Embryonic facial prominence (tissue), 1 donor: ENCODE data around the gene MYB.

ENCODE experiments used
- DNase-seq: peaks from one replicate; pipeline ENCODE4 v3.0.0-alpha.2; 2016; ENCODE audit errors: extremely low spot score

MYB gene

DNA sequence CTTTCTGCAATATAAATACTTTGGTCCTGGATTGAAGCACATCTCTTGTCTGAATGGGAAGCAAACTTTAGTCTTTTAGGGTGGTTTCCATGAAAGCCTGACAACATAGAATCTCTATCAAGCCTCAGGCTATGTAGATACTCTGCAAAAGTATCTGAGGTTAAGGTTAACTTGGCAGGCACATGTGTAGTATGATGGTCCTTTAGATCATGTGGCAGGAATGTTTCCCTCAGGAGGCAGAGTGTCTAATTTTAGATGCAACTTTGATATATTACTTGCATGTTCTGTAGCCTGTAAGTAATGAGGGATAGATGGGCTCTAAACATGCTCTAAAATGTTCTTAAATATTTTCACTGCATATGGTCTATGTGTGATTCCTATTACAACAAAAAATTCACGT lies 8.2 kb downstream of the MYB start:
- no peak for DNase-seq

DNA sequence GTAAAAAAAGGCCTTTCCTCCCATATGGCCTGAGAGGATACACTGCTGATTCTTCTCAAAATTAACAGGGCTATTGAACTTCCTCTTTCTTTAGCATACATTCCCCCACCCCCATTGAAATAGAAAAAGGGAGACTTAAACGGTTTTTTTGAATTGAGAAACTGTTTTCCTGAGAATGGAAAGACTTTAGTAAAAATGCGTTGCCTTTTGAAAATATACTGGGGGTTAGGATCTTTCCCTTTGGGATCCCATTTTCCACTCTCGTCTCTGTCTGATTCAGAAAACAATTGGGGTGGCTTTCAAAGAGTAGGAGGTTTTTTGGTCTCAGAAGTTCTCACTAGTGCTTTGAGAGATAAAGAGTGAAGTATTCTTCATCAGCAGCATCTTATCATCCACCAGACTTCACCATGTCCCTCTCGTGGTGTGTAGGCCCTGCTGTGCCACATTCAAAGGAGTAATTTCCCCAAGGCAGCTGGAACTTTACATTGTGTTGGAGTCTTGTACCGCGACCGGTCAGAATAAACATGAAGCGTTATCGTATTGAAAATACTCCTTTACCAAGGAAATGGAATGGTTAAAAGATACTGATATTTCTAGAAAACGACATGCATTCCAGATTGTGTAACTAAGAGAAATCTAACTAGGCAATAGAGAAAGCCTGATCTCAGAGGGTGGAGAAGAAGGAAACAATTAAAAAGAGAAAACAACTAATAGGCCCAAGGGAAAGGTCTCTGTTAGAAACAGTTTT lies 10.6 kb downstream of the MYB start:
- DNase-seq, result no peak

DNA sequence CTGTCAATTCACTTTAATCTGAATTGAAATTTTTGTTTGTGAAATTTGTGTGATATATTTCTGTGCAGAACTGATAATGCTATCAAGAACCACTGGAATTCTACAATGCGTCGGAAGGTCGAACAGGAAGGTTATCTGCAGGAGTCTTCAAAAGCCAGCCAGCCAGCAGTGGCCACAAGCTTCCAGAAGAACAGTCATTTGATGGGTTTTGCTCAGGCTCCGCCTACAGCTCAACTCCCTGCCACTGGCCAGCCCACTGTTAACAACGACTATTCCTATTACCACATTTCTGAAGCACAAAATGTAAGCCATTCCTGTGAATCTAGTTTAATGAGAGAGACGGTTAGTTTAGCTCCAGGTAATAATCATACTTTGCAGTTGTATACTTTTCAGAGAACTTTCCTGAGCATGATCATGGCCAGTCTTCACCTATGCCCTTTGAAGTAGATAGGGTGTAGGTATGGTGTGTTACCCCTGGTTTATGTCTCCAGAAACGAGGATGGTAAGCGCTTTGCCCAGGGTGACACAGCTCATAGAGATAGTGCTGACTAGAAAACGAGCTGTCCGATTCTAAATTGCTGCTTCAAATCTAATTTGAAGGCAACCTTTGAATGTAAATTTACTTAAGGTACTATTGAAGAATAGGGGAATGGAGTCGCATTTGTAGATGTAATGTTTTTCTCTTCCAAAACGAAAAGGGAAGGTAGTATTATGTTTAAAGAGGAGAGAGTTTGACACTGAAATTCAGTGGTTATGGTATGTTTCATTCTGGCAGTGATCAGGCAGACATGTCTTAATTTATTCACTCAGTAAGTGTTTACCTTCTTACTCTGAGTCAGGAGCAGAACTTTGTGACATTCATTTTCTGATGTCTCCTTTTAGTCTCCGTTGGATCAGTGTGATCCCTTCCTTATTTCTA lies 11.4 kb downstream of the MYB start:
- DNase-seq, result no peak

DNA sequence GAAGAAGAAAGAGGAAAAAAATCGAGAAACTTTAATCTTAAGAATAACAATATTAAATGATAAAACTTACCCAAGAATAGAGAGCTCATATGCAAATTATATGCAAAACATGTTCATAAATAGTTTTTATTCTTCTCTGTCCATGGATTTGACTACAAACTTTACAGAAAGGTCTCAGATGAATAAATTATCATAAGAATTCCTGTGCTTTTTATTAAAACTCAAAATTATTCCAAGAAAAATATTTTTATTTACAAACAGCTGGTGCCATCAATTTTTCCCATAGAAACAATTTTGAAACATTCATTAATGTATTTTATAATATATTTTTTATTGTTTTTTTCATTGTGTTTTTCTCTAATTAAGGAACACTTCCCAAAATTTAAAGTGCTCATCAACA lies 12.1 kb downstream of the MYB start:
- no peak for DNase-seq

DNA sequence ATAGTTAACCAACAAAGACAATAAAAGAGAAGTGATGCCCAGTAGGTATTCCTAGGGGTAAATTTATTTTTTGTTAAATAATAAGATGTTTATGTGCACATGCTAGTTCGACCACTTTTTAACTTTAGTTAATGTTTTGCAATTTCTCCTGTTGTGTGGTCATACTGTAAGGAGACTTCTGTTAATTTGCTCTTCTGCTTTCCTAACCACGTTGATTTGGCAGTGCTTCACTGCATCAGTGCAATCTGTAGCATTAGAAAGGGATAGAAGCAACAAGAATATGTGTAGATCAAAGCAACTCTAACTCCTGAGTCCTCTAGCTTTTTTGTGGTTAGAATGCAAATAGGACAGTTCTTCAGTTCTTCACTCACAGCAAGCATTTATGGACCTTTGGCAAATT lies 13.9 kb downstream of the MYB start:
- DNase-seq, result no peak

DNA sequence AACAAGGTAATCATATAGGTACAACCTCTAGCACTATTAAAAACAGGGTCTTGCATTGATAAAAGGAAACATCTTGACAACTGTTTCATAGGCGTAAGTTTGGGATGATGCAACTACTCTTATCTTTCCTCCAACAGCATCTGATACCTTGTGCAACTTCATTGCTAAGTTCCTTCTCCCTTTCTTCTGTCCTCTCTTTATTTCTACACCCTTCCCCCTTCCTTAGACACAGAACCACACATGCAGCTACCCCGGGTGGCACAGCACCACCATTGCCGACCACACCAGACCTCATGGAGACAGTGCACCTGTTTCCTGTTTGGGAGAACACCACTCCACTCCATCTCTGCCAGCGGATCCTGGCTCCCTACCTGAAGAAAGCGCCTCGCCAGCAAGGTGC lies 14.4 kb downstream of the MYB start:
- DNase-seq, result no peak

DNA sequence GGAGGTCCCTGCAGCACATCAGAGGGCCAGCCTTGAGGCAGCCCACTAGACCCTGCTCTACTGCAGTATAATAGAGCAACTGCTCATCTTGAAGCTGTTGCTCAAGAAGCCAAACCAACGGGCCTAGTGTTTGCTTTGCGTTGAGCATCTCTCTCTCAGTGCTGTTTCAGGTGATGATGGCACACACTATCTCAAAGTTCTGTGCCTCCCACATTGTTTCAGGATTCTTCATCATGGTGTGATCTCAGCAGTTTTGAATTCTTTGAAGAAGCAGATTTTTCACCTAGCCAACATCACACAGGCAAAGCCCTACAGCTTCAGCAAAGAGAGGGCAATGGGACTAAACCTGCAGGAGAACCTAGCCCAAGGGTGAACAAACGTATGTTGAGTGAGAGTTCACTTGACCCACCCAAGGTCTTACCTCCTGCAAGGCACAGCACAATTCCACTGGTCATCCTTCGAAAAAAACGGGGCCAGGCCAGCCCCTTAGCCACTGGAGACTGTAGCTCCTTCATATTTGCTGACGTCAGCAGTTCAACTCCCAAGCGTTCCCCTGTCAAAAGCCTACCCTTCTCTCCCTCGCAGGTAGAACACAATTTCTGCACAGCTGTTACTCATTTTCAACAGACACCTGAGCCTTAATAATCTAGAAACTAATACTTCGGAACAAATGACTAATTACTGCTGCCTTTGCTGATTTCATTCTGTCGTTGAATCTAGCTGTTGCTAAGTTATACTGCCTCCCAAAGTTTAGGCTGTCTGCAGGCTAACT lies 15.8 kb downstream of the MYB start:
- DNase-seq, result no peak

DNA sequence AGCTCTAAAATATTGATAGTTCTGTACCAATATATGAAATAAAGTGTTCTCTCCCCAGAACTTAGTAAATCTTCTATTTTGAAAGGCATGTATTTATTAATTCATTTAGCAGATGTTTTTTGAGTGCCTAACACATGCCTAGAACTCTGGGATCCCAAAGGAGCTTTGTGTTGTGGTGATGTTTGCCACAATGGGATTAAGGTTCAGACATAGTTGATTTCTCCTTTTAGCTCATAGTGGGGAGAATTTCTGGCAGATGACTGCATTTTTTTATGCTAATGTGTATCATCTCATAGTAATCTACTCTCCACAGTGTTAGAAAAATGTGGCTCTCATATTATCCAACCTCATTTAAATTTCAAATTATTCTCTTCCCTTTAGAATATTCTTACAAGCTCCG lies 21.7 kb downstream of the MYB start:
- no peak for DNase-seq

DNA sequence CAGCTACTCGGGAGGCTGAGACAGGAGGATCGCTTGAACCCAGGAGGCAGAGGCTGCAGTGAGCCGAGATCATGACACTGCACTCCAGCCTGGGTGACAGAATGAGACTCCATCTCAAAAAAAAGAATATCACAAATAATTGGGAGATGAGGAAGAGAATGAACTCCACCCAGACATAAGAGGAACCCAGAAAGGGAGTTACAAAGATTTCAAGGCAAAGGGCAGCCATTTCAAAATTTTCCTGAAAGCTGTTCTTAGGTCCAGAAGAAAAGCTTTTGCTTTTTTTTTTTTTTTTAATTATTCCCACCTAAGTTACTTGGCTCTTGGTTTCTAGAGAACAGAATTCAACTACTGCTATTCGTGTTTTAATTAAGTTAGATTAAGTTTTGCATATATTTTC lies 23.8 kb downstream of the MYB start:
- DNase-seq, result no peak

DNA sequence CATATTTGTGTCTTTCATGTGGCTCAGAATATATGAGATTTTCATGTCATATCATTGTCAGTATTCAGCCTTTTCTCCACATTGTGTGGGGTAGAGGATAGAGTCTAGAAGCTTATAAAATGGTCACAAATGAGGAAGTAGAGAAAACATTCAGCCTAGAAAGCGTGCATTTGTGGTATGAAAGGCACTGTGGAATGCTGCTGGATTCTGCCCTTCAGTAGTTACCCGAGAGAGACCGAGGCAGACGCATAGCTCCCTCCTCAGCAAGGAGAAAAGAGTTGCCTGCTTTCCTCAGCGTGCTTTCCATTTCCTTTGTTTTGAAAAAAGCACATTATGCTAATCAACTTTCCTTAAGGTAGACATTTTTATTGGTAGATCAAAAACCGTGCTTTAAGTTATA lies 28.7 kb downstream of the MYB start:
- DNase-seq, result no peak

DNA sequence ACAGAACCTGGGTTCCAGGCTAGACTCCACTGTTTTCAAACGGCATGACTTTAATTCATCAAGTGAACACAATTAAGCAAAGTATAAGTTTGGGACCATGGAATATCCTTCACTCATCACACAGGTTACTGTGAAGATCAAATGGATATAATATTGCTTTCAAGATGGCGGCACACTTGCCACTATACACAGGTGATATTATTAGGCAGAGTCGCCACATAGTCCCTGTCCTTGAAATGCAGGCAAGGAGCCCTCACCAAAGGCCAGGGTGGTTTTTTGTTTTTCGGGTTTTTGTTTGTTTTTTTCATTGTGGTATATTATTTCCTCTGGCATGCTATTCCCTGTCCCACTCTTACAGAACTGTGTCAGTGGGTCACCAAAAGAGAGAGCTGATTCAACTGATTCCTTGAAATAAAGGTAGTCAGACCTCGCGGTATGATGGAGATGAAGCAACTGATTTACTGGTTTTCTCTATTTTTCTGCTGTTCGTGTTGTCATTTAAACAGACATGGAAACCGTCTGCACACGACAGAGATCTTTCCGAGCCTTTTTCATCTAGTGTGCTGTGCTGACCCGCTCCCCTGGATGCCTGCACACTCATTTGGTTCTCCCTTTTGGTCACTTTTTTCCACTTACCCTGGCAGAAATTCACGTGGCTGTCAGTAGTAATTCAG lies 29.7 kb downstream of the MYB start:
- no peak for DNase-seq

DNA sequence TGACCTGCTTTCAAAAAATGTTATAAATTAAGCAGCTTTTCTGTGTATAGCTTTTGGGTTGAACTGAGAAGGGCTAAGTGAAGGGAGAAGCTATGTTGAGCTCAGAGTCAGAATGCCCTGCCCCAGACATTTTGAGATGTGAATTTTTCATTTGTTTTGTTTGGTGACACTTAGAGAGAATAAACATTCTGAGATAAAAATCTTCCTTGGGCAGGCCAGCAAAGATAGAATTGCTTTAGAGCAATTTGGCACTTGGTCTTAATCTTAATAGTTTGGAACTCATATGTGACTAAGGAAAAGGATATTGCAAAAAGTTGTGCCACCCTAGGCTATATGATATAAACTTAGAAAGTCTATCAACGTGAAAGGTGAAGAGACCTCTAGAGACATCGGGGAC lies 30.2 kb downstream of the MYB start:
- no peak for DNase-seq

DNA sequence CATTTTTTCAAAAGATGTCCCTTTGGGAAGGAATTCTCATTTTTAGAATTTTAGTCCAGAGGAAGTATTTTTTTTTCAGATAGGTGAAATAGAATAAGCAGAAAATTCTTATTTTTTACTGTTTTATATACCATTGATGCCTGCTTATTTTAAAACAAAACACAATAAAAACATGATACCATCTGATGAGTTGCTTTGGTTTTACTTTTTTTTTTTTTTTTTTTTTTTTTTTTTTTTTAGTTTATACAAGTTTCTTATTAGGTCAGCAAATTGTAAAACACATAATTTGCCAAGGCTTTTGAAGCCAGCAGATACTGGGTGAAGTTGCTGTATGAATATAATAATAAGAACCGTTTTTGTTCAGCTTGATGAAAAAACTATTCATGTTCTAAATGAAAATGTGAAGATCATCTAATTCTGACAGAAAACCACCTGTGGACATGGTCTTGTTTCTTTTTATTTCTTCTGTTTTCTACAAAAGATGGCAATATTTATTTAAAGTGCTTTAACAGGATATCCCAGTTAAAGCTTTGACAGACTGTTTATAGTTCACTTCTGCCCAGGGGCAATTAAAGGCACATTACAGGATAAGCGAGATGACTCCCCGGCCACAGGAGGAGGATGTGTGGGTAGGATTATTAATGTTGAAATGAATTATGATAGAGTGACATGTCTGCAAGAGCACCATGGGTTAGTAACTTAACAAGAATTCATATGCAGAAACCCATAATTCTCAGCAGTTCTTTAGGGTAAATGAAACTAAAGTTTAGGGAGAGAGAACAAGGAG lies 31.1 kb downstream of the MYB start:
- no peak for DNase-seq

DNA sequence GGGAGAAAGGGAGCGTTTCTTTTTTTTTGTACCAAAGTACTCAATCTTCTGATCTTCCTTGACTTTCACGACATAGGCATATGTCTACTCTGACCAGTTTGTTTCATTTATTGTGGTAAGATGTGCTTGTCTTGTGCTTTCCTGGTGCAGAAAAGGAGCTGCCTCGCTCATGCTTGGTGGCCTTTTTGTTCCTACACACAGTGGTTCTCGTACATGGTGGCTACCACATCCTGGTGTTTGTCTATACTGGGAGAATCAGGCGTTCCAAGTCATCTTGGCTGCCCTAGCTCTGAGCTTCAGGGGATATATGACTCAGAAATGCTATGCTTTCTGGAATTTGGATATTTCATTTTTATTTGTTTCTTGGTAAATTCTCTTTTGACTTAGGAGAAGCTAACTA lies 31.8 kb downstream of the MYB start:
- DNase-seq, result no peak

DNA sequence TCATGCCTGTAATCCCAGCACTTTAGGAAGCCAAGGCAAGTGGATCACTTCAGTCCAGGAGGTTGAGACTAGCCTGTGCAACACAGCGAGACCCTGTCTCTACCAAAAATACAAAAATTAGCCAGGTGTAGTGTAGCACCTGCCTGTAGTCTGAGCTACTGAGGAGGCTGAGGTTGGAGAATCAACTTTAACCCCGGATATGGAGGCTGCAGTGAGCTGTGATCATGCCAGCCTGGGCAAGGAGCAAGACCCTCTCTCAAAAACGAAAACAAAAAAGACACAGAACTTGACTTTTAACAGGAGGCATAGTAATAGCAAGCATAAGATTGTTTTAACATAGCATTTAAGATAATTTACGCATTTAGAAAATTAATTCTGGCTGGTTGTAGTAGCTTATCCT lies 32.5 kb downstream of the MYB start:
- DNase-seq, result no peak

DNA sequence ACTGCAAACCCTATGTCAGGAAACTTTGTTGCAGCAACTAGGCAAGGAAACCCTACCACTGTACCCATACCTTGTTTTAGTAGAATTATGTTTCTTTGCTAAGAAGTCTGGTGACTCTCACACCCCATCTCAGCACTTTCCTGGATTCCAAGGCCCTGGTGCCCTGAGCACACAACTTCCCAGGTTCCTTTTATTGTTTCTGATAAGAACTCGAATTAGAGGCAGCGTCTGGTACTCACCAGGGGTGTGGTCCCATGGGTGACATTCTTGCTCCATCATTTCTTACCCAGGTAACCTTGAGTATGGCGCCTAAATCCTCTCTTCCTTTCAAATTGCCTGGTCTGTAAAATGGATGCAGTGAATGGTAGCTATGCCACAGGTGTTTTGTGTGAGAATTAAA lies 34.1 kb downstream of the MYB start:
- DNase-seq, result no peak

DNA sequence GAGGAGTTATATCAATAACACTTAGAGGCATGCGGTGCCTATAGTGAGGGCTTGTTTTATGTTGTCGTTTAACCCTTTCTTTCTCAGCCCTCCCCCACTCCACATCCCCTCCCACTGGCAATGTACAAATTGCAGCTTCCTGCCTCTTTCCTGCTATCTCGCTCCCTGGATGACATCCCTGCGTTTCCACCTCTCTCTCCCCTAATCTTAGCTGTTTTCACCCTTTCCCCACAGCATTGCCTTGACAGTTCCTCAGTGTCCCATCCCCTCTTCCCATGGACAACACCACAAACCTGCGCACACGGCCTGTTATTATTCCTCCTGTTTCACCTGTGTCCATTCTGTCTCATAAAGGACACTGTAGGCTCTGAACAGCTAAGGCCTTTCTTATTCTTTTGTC lies 34.5 kb downstream of the MYB start:
- no peak for DNase-seq

DNA sequence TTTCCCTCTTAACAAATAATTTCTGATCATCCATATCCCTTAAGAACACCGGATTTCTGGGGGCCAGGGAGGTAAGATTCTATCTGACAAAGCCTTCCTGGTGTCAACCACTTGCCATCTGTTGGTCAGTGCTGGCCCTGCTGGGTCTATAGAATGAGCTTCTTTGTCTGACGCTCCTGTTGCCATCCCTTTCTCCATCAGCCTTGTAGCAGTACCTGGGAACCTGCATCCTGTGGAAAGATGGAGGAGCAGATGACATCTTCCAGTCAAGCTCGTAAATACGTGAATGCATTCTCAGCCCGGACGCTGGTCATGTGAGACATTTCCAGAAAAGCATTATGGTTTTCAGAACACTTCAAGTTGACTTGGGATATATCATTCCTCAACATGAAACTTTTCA lies 36.6 kb downstream of the MYB start:
- no peak for DNase-seq

DNA sequence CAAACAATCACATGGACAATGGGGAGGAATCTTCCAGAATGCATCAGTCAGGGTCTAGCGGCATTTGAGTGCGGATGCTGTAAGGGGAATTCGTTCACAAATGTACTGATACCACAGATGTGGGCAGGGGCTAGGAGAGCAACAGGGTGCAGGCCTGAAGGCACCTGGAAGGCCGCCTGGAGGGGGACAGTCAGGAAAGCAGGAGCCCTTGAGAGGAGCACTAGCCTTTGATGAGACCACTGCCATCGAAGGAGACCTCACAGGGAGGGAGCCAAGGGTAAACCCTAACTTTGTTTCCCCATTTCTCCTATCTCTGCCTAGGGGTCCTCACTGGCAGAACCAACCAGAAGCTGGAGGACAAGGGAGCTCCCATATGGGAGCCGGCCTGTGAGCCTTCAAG lies 38.2 kb downstream of the MYB start:
- no peak for DNase-seq

DNA sequence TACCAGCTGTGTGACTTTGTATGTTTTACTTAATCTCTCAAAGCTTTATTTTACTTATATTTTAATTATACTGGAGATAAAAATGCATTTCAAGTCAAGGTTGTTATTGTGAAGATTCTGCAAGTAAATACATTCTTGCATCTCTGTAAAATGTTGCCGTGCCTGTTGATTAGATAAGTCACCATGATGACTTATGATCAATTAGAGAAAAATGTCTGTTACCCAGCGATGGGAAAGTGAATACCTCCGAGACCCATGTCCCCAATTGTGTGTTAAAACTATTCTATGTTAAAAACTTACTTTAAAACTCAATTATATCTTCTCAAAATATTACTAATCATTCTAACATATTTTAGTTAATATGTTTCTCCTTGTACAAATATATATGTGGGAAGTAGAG lies 39.9 kb downstream of the MYB start:
- no peak for DNase-seq

DNA sequence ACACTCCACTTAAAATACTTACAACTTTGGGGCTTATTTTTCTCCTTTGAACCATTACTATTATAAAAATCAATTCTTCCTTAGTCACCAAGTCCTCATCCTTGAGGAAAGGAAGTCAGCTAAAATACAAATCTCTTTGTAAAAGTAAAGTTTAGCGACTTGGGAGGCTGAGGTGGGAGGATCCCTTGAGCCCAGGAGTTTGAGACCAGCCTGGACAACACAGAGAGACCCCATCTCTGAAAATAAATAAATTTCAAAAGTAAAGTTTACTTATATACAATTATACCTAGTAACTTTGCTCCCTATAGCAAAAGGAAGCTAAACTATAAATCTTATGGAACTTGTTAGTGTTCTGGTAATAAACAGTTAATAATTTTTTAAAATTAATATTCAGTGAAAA lies 40.4 kb downstream of the MYB start:
- DNase-seq, result no peak
